RWPE2 (cell line): ENCODE measurements around the gene MAPRE3.

ENCODE experiments used
- ATAC-seq: fragments of 200-7000 bp; cut with Tn5 transposase; 3 replicates; pipeline ENCODE4 v1.9.1; 2021; ENCODE audit warnings: low read depth
- DNase-seq: peaks from one replicate; pipeline ENCODE4 v3.0.0-alpha.2; 2020; ENCODE audit warnings: low spot score
- H3K27ac ChIP-seq: fragments of 450-650 bp; 2 replicates; pipeline ENCODE4 v1.5.1; 2017; ENCODE audit warnings: mild to moderate bottlenecking; ENCODE audit not compliant: poor library complexity, severe bottlenecking
- H3K27me3 ChIP-seq: fragments of 250-450 bp; sonication (Bioruptor Pico); 2 replicates; pipeline ENCODE4 v1.5.1; 2021; ENCODE audit warnings: mild to moderate bottlenecking, moderate library complexity; ENCODE audit not compliant: insufficient read depth, poor library complexity, severe bottlenecking
- H3K36me3 ChIP-seq: fragments of 250-450 bp; sonication (Bioruptor Pico); 2 replicates; pipeline ENCODE4 v1.5.1; 2020; ENCODE audit warnings: low read depth, mild to moderate bottlenecking, moderate library complexity
- H3K4me1 ChIP-seq: fragments of 250-450 bp; sonication (Bioruptor Pico); 2 replicates; pipeline ENCODE4 v1.5.1; 2021; ENCODE audit warnings: mild to moderate bottlenecking, moderate library complexity; ENCODE audit not compliant: insufficient read depth, poor library complexity, severe bottlenecking
- H3K4me3 ChIP-seq: fragments of 250-450 bp; sonication (Bioruptor Pico); 2 replicates; pipeline ENCODE4 v1.5.1; 2021; ENCODE audit warnings: mild to moderate bottlenecking, moderate library complexity; ENCODE audit not compliant: severe bottlenecking
- H3K9me3 ChIP-seq: fragments of 250-450 bp; sonication (Bioruptor Pico); 2 replicates; pipeline ENCODE4 v1.5.1; 2021; ENCODE audit warnings: mild to moderate bottlenecking, moderate library complexity; ENCODE audit not compliant: severe bottlenecking
- TF ChIP-seq, protein P1 (sequence below): fragments of 450-650 bp; IDR thresholded peaks from one replicate; pipeline ENCODE4 v1.5.1; 2017; ENCODE audit warnings: mild to moderate bottlenecking, moderate library complexity; ENCODE audit not compliant: poor library complexity, severe bottlenecking

MAPRE3 gene

DNA sequence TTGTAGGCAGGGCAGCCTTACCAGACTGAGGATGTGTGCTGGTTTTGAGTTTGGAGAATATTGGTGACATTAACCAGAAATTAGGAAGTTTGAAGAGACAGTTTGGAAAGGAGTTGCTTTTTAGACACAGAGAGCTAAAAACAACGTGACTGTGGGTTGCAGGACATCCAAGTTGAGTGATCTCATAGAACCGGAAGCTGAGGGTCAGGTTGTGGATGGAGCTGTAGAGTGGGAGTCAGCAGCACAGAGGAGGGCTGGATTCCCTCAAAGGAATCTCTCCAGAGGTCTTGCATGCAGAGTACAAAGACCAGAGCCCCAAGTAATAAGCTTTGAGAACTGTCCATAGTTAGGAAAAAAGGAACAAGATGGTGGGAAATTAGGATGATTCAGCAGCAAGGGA is 9.3 kb downstream of the MAPRE3 start:
- ATAC-seq (no peak), DNase-seq (no peak)
- Histone ChIP-seq H3K36me3 (no peaks in the 10 kb centered on the region), H3K27me3 (no peaks in the 10 kb centered on the region), H3K4me1 (no peaks in the 10 kb centered on the region), H3K9me3 (no peaks in the 10 kb centered on the region), H3K4me3 (no peak overlapping the region), H3K27ac (no peak overlapping the region)
- TF ChIP-seq, protein P1, sequence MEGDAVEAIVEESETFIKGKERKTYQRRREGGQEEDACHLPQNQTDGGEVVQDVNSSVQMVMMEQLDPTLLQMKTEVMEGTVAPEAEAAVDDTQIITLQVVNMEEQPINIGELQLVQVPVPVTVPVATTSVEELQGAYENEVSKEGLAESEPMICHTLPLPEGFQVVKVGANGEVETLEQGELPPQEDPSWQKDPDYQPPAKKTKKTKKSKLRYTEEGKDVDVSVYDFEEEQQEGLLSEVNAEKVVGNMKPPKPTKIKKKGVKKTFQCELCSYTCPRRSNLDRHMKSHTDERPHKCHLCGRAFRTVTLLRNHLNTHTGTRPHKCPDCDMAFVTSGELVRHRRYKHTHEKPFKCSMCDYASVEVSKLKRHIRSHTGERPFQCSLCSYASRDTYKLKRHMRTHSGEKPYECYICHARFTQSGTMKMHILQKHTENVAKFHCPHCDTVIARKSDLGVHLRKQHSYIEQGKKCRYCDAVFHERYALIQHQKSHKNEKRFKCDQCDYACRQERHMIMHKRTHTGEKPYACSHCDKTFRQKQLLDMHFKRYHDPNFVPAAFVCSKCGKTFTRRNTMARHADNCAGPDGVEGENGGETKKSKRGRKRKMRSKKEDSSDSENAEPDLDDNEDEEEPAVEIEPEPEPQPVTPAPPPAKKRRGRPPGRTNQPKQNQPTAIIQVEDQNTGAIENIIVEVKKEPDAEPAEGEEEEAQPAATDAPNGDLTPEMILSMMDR = no peak

DNA sequence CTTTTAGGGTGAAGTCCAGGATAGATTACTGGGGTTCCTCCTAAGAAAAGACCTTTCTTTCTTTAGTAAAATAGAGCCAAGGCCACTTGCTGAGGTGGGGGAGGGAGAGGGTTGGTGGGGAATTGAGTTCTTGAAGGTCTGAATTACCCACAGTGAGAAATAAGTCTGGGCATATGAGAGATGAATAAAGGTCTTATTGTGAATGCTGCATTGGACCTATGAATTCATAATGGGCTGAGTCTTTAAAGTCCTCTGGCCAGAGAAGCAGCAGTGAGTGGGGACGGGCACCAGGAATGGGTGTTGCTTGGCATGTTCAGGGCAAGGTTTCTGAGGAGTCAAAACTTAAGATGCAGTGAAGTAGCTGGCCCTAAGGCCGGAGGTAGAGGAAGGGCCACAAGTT is 10.5 kb downstream of the MAPRE3 start:
- no peaks in the 10 kb centered on the region for H3K4me1 ChIP-seq
- DNase-seq (no peak), ATAC-seq (no peak)
- H3K9me3 ChIP-seq = no peaks in the 10 kb centered on the region
- H3K27me3 ChIP-seq = no peaks in the 10 kb centered on the region
- no peak overlapping the region for H3K4me3 ChIP-seq
- H3K36me3 ChIP-seq = no peaks in the 10 kb centered on the region
- TF ChIP-seq, protein P1 = no peak
- H3K27ac ChIP-seq = no peak overlapping the region

DNA sequence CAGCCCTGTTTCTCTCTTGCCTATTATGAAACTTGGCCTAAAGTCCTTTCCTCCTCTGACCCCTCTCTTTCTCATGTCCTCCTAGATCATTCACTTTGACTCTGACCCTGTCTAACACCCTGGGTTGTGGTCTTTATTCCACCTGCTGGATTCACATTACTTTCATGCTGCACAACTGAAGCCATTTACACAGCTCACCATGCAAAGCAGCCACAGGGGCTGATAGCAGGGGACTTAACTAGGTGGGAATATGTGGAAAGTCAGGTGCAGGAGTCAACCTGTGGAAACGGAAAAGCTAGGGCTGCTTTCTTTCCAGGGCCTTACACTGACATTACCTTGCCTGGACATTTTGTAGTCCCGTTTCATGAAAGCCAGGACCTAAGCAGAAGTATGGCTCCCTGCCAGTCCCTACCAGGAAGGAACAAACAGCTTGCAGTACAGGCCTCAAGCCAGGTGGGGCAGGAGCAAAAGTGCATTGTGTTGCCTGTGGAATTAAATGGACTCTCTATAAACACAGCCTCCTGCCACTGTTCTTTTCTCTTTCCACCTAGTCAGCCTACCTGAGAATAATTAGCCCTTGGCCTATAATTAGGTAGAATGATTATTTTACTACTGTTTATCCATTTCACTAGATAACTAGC is 11.8 kb downstream of the MAPRE3 start:
- H3K4me1 ChIP-seq = no peaks in the 10 kb centered on the region
- no peaks in the 10 kb centered on the region for H3K36me3 ChIP-seq
- TF ChIP-seq, protein P1 = no peak
- no peak overlapping the region for H3K4me3 ChIP-seq
- H3K9me3 ChIP-seq = no peaks in the 10 kb centered on the region
- peak; percentile 60 for ATAC-seq
- H3K27ac ChIP-seq = no peak overlapping the region
- H3K27me3 ChIP-seq = no peaks in the 10 kb centered on the region
- DNase-seq = no peak

DNA sequence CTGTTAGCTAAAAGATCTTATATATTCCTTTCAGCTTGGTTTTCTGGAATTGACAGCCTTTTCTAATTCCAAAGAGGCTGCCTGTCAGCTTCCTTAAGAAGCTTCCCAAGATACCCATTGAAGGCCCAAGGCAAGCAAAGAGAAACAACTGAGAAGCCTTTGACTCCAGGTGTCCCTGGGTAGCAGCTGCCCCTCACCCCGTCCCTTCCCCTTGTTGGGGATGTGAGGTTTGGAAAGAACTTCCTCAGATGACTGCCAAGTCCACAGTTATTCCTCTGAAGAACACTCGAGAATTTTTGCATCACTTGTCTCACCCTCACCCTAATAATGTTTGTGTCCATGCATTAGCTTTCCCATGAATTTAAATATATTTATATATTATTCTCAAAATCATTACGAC is 13.3 kb downstream of the MAPRE3 start:
- TF ChIP-seq, protein P1 = no peak
- H3K27me3 ChIP-seq = no peaks in the 10 kb centered on the region
- H3K27ac ChIP-seq = no peak overlapping the region
- H3K36me3 ChIP-seq = no peaks in the 10 kb centered on the region
- no peaks in the 10 kb centered on the region for H3K9me3 ChIP-seq
- H3K4me1 ChIP-seq = no peaks in the 10 kb centered on the region
- DNase-seq = no peak
- no peak overlapping the region for H3K4me3 ChIP-seq
- ATAC-seq = no peak

DNA sequence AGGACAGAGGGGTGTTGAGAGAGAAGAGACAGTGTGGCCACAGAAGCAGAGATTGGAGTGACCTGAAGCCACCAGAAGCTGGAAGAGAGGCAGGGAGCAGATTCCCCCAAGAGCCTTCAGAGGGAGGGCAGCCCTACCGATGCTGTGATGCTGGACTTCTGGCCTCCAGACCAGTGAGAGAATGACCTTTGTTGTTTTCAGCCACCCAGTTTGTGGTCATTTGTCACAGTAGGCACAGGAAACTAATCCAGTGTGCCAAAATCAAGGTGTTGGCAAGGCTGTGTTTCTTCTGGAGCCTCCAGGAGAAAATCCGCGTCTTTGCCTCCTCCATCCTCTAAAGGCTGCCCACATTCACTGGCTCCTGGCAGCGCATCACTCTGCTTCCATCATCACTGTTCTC is 15.4 kb downstream of the MAPRE3 start:
- Histone ChIP-seq H3K4me1 (no peaks in the 10 kb centered on the region), H3K27ac (no peak overlapping the region), H3K9me3 (no peaks in the 10 kb centered on the region), H3K4me3 (no peak overlapping the region), H3K36me3 (no peaks in the 10 kb centered on the region), H3K27me3 (no peaks in the 10 kb centered on the region)
- DNase-seq (no peak), ATAC-seq (no peak)
- TF ChIP-seq, protein P1 = no peak
